Astrocyte of the cerebellum (primary cell): ENCODE data around the gene GAS7.

Experiments used
- DNase-seq: peaks from one replicate; pipeline ENCODE4 v3.0.0-alpha.2; 2011; ENCODE audit warnings: low read depth
- H3K4me3 ChIP-seq: 2 replicates; pipeline ENCODE4 v1.5.1; 2011; ENCODE audit warnings: mild to moderate bottlenecking, low read depth, low read length, moderate library complexity
- in situ Hi-C: cut with HindIII; loops from 2 replicates; pipeline ENCODE4 v1.10.0; 2017; ENCODE audit warnings: low sequenced_read_pairs
- TF ChIP-seq, protein P1 (sequence below): IDR thresholded peaks from 2 replicates; pipeline ENCODE4 v1.5.1; 2012; ENCODE audit warnings: low read length, low read depth, moderate library complexity, mild to moderate bottlenecking; ENCODE audit errors: missing control alignments

The GAS7 gene

DNA sequence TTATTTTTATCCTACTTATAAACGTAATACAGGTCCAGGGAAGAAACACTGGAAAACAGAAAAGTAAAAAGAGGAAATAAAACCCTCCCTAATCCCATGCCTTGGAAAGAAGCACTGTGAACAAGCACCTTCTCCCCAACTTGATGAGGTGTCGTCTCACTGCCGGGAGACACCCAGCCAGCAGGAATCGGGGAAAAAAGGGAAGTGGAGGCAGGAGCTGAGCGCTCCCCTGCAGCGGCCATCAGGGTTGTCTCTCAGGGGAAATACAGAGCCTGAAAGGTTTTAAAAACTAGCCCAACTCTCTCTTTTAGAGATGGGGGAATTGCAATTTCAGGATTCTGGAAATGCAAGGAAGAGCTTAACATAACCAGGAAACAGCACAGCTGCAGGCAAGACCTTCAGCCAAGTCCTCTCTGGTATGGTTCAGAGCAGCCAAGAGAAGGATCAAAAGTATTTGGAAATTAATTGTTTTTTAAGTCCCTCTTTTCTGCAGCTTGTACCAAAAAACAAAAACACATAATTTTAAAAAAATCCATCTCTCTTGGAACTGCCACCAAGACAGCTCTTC, 197.0 kb downstream of the GAS7 start:
- in situ Hi-C loops = no loop called here

GRCh38 chr17:9999919-10000695, 198.3 kb downstream of the GAS7 start:
- DNase-seq = no peak
- in situ Hi-C loops = no loop called here
- TF ChIP-seq, protein P1, sequence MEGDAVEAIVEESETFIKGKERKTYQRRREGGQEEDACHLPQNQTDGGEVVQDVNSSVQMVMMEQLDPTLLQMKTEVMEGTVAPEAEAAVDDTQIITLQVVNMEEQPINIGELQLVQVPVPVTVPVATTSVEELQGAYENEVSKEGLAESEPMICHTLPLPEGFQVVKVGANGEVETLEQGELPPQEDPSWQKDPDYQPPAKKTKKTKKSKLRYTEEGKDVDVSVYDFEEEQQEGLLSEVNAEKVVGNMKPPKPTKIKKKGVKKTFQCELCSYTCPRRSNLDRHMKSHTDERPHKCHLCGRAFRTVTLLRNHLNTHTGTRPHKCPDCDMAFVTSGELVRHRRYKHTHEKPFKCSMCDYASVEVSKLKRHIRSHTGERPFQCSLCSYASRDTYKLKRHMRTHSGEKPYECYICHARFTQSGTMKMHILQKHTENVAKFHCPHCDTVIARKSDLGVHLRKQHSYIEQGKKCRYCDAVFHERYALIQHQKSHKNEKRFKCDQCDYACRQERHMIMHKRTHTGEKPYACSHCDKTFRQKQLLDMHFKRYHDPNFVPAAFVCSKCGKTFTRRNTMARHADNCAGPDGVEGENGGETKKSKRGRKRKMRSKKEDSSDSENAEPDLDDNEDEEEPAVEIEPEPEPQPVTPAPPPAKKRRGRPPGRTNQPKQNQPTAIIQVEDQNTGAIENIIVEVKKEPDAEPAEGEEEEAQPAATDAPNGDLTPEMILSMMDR = no peak
- no peak overlapping the region for H3K4me3 ChIP-seq

More for the DNA sequence above, 197.0 kb downstream of the GAS7 start:
- H3K4me3 ChIP-seq = no peak overlapping the region
- DNase-seq = no peak
- TF ChIP-seq, protein P1 = no peak

DNA sequence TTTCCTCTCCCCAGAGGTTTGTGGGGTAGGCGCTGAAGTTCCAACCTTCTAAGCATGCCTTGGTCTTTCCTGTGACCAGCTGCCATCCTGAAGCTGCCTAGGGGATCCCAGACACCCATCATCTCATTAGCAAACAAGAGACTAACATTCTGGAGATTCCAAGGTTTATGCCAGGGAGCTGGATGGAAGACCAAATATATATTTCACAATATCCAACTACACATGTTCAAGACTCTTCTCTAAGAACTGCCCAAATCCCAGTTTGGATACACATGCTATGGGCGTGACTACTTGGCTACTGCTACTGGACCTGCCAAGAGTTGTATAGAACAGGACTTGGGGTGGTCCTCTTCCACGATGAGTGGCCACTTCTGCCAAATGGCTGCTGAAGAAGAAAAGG, 200.3 kb downstream of the GAS7 start:
- TF ChIP-seq, protein P1 = no peak
- no peak for DNase-seq
- in situ Hi-C loops = no loop called here
- H3K4me3 ChIP-seq = no peak overlapping the region

DNA sequence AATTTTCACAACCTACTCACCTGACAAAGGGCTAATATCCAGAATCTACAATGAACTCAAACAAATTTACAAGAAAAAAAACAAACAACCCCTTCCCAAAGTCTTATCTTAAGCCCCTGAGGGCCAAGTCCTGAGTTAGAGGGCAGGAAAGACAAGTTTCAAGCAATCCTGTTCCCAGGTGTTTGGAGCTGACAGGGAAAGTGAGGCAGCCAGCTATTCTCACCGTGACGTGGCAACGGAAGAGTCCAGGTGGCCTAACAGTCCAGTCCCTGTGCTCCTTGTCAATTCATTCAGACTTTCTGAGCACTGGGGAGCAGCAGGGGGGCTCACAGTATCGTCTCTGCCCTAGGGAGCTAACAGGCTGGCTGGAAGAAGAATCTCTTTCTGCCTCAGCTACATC, 203.6 kb downstream of the GAS7 start:
- no peak for DNase-seq
- TF ChIP-seq, protein P1 = no peak
- in situ Hi-C loops = no loop called here
- no peak overlapping the region for H3K4me3 ChIP-seq

GRCh38 chr17:9991796-9992195, 206.6 kb downstream of the GAS7 start:
- H3K4me3 ChIP-seq = no peak overlapping the region
- DNase-seq = no peak
- in situ Hi-C loops = no loop called here
- TF ChIP-seq, protein P1 = no peak

- no peak for DNase-seq
- in situ Hi-C loops = no loop called here
- no peak overlapping the region for H3K4me3 ChIP-seq
- TF ChIP-seq, protein P1 = no peak
Observed at GRCh38 chr17:9991351-9991750, 207.1 kb downstream of the GAS7 start.
